ENCODE measurements around the gene GIMAP1.

The GIMAP1 gene

GRCh38 chr7:150755473-150756099 is 39.2 kb downstream of the GIMAP1 start:
- TF ChIP-seq CTCF (IDR thresholded peaks at IDR 0.05): no peak

GRCh38 chr7:150756166-150756565 is 39.8 kb downstream of the GIMAP1 start:
- no peak for TF ChIP-seq CTCF (IDR thresholded peaks at IDR 0.05)

GRCh38 chr7:150756858-150757257 is 40.4 kb downstream of the GIMAP1 start:
- peak; percentile 59; the same call in 1 of the 2 replicates for TF ChIP-seq CTCF (IDR thresholded peaks at IDR 0.05)

- TF ChIP-seq CTCF (IDR thresholded peaks at IDR 0.05): no peak
Observed at GRCh38 chr7:150759479-150759878, 43.1 kb downstream of the GIMAP1 start.

- TF ChIP-seq CTCF (IDR thresholded peaks at IDR 0.05): no peak
Observed at GRCh38 chr7:150766334-150766709, 49.9 kb downstream of the GIMAP1 start.

GRCh38 chr7:150769768-150770167 is 53.4 kb downstream of the GIMAP1 start:
- TF ChIP-seq CTCF (IDR thresholded peaks at IDR 0.05): no peak
